Tibial artery (tissue), 4 donors: Measurements from ENCODE around the gene METTL4.
"Not testable (repeated sequence)": the region's sequence is repeated elsewhere in the genome, so short reads cannot be mapped to it uniquely, and the experiment has no call there.

Experiments used
- DNase-seq, 2 donors: peaks; one replicate each; pipeline ENCODE4 v3.0.0-alpha.2; 2019
- H3K27ac ChIP-seq, 2 donors: fragments of 200-600 bp; sonication (generic) in 1 of 2; 1 replicate in 1 of 2; 2 replicates in 1 of 2; pipeline ENCODE4 v1.5.1; 2018 to 2019; ENCODE audit warnings: mild to moderate bottlenecking in 1 of 2
- H3K27me3 ChIP-seq, 2 donors: fragments of 200-600 bp; sonication (generic) in 1 of 2; one replicate each; pipeline versions ENCODE4 v1.5.1 to v1.6.0; 2016 to 2019
- H3K36me3 ChIP-seq, 3 donors: fragments of 200-600 bp; sonication (generic) in 2 of 3; one replicate each; pipeline ENCODE4 v1.5.1; 2016 to 2019; ENCODE audit warnings: mild to moderate bottlenecking in 2 of 3
- H3K4me1 ChIP-seq, 4 donors: fragments of 200-600 bp; sonication (generic) in 2 of 4; 1 replicate in 3 of 4; 2 replicates in 1 of 4; pipeline ENCODE4 v1.5.1; 2016 to 2019
- H3K4me3 ChIP-seq, 2 donors: fragments of 200-600 bp; sonication (generic) in 1 of 2; 1 replicate in 1 of 2; 2 replicates in 1 of 2; pipeline ENCODE4 v1.5.1; 2018 to 2019; ENCODE audit warnings: mild to moderate bottlenecking in 2 of 2
- H3K9me3 ChIP-seq, 3 donors: fragments of 200-600 bp; sonication (generic) in 1 of 3; one replicate each; pipeline ENCODE4 v1.5.1; 2016 to 2019
- intact Hi-C: fragments of 100-400 bp; cut with DNase I; formaldehyde crosslinking; loops from one replicate; pipeline ENCODE4 v1.15.0; 2023; ENCODE audit warnings: low total_unique reads
- TF ChIP-seq, protein P1 (sequence below), 2 experiments: fragments of 200-600 bp in 1 of 2; fragments of 450-650 bp in 1 of 2; IDR thresholded peaks; one replicate each; pipeline ENCODE4 v1.5.1; 2017 to 2019; ENCODE audit warnings: antibody characterized with exemption in 2 of 2, mild to moderate bottlenecking in 1 of 2, moderate library complexity in 1 of 2

METTL4 gene

DNA sequence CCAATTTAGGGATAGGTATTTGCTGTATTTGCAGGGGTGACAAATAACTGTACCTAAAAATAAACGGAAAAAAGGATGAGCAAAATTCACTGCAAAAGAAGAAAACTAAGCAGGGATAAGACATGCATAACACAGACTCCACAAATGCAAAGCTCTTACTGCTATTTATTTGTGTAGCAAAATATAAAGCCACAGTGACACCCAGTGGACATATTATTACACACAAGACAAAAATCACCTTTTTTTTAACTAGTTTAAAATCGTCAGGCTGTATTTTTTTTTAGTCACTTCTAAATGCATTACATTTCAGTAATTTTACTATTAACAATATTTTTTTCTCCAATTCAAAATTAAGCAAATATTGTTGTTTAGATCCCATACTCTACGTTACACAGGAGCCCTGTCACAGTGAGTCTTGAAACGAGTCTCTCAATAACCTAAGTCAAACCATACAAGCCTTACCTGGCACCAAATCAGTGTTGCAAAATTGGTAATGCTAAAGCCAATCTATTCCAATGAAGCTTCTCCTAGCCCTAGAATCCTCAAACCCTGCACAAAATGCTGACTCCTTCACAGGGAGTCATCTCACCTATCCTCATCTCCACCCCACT lies 23.7 kb downstream of the METTL4 start:
- no peak for DNase-seq
- intact Hi-C loops, result no loop called here
- Histone ChIP-seq H3K27me3 (no peaks in the 10 kb centered on the region), H3K4me3 (no peak overlapping the region), H3K27ac (no peak overlapping the region), H3K9me3 (no peaks in the 10 kb centered on the region), H3K4me1 (no peaks in the 10 kb centered on the region), H3K36me3 (peaks cover 0 to 17% (median 8%) of the 10 kb centered on the region in 3 donors)
- TF ChIP-seq, protein P1, sequence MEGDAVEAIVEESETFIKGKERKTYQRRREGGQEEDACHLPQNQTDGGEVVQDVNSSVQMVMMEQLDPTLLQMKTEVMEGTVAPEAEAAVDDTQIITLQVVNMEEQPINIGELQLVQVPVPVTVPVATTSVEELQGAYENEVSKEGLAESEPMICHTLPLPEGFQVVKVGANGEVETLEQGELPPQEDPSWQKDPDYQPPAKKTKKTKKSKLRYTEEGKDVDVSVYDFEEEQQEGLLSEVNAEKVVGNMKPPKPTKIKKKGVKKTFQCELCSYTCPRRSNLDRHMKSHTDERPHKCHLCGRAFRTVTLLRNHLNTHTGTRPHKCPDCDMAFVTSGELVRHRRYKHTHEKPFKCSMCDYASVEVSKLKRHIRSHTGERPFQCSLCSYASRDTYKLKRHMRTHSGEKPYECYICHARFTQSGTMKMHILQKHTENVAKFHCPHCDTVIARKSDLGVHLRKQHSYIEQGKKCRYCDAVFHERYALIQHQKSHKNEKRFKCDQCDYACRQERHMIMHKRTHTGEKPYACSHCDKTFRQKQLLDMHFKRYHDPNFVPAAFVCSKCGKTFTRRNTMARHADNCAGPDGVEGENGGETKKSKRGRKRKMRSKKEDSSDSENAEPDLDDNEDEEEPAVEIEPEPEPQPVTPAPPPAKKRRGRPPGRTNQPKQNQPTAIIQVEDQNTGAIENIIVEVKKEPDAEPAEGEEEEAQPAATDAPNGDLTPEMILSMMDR (IDR thresholded peaks at IDR 0.05), result peak; percentile 41 to 42

DNA sequence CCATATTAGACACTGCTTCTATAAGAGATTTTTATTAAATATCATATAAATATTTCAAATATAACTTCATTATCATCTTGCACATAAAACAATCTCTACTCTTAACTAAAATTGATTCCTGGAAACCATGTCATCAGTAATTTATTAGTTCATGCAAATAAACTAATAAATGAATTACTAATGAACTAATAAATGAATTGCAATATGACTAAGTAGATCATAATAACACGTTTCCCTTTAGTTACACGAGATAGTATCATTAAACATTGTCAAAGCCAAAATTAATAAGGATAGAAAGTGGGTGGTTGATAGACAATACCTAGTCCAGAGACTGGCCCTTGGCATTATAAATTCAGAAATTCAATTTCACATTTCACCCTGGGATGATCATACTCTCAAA lies 26.1 kb downstream of the METTL4 start:
- Histone ChIP-seq H3K4me3 (no peak overlapping the region), H3K4me1 (no peaks in the 10 kb centered on the region), H3K36me3 (peaks cover 0 to 7% (median 0%) of the 10 kb centered on the region in 3 donors), H3K27me3 (no peaks in the 10 kb centered on the region), H3K27ac (no peak overlapping the region), H3K9me3 (no peaks in the 10 kb centered on the region)
- no peak for DNase-seq
- intact Hi-C loops, result no loop called here
- TF ChIP-seq, protein P1 (IDR thresholded peaks at IDR 0.05), result no peak

DNA sequence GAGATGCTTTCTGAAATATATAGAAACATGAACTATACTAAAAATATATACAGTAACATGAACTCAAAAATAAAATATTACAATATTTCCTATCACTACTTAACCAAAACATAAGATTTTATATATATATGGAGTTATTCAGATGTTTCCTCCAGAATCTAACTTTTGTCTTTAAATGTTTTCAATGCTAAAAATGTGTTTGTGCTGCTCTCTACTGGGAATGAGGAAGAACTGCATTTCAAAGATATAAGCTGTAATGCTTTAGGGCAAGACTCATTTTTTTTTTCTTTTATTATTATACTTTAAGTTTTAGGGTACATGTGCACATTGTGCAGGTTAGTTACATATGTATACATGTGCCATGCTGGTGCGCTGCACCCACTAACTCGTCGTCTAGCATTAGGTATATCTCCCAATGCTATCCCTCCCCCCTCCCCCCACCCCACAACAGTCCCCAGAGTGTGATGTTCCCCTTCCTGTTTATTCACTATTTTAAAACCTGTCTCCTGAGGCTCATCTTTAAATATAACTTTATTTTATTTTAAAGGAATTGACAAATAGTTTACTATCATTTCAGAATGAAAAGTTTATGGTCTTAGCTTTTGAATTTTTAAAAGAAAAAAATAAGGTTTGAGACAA lies 29.3 kb downstream of the METTL4 start:
- not testable (repeated sequence) for DNase-seq, H3K4me3 ChIP-seq, H3K27me3 ChIP-seq, H3K27ac ChIP-seq, H3K9me3 ChIP-seq, H3K36me3 ChIP-seq
- H3K4me1 ChIP-seq, result peaks cover 0 to 21% (median 10%) of the 10 kb centered on the region in 4 donors
- TF ChIP-seq, protein P1 (IDR thresholded peaks at IDR 0.05), result peak; percentile 47 to 61
- intact Hi-C loops, result loop anchor here (5.0 kb wide), 1 partner anchor 205 kb away; no protein-coding TSS in a partner anchor

DNA sequence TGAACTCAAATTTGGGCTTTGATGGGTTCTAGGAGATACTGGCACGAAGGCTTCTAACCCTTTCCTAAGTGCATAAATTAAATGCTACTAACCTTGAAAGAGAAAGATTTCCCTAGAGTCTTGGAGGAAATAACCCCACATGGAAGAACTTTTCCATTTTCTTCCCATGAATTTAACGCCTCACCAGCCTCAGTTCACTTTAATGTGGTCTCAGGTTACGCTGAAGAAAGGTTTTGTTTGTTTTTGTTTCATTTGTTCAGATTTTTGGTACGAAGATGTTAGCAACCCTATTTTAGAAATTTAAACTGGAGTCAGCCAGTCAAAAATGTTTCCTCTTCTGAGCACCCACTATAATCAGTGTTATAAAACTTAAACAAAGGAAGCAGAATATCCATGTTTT lies 30.7 kb downstream of the METTL4 start:
- no peaks in the 10 kb centered on the region for H3K9me3 ChIP-seq
- TF ChIP-seq, protein P1 (IDR thresholded peaks at IDR 0.05), result no peak
- H3K4me1 ChIP-seq, result peaks cover 0 to 36% (median 10%) of the 10 kb centered on the region in 4 donors
- intact Hi-C loops, result loop anchor here (5.0 kb wide), 1 partner anchor 203 kb away; no protein-coding TSS in a partner anchor
- DNase-seq, result no peak
- H3K4me3 ChIP-seq, result no peak overlapping the region
- no peak overlapping the region for H3K27ac ChIP-seq
- no peaks in the 10 kb centered on the region for H3K36me3 ChIP-seq
- no peaks in the 10 kb centered on the region for H3K27me3 ChIP-seq

DNA sequence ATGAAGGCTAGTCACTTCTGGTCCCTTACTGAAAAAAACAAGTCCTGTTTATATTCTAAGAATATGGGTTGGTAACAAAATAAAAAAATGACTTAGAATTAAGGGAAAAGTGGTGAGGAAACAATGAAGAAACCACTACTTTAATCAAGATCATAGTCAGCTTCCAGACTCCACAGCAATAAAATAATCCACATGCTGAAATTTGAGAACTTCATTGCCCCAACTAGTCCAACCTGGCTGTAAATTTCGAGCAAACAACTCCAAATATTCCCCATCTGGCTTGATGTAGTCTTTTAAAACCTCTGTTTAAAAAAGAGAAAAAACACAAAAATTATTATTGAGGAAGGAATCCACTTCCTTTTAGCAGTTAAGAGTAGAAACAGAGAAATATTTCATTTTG lies 32.5 kb downstream of the METTL4 start:
- no peaks in the 10 kb centered on the region for H3K36me3 ChIP-seq
- intact Hi-C loops, result no loop called here
- peak overlapping the region in 1 of 2 donors; percentile 12 for H3K27ac ChIP-seq
- H3K4me1 ChIP-seq, result peaks cover 0 to 41% (median 10%) of the 10 kb centered on the region in 4 donors
- DNase-seq, result no peak
- no peaks in the 10 kb centered on the region for H3K9me3 ChIP-seq
- H3K4me3 ChIP-seq, result no peak overlapping the region
- TF ChIP-seq, protein P1 (IDR thresholded peaks at IDR 0.05), result no peak
- no peaks in the 10 kb centered on the region for H3K27me3 ChIP-seq
